ENCODE measurements around the gene CRBN. TPM values are rescaled to one million over a fixed set of nuclear protein-coding genes. Genes with fewer than 3 reads are reported as not detected.
A peak's percentile ranks its signal among the peaks of the same experiment; 100 is the strongest.

Gene CRBN
- total and polyA plus RNA-seq, 9 of the 15 experiments (the other 6 are each of a cell fraction or from before 2014, with no cell fraction given), result 40.8 to 331 (median 57.4) TPM

DNA sequence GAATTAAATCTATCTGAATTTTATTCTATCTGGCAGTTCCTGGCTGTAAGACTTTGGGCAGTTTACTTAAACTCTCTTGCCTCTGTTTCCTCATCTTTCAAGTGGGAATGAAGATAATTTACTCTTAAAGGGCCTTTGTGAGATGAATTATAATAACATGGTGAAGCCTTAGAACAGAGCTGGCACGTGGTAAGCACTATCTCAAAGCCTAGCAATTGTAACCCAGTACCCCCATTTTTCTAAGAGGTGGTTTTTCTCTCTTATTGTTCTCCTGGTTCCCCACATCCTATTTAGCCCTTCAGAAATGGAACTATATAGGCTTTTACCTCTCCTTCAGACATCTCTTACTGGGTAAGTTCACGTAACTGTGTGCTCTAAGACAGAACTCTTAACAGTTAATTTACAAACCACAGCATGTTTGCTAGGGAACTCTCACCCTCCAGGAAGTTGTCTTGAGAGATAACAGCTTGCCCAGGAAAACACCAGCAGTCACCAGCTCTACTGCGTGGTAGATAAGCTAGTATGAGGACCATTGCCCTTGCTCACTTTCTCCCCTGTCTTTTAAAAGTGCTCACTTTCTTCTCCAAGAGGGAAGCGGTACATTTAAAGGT, 12.3 kb upstream of the CRBN start (continued):
- TF ChIP-seq, protein P1, sequence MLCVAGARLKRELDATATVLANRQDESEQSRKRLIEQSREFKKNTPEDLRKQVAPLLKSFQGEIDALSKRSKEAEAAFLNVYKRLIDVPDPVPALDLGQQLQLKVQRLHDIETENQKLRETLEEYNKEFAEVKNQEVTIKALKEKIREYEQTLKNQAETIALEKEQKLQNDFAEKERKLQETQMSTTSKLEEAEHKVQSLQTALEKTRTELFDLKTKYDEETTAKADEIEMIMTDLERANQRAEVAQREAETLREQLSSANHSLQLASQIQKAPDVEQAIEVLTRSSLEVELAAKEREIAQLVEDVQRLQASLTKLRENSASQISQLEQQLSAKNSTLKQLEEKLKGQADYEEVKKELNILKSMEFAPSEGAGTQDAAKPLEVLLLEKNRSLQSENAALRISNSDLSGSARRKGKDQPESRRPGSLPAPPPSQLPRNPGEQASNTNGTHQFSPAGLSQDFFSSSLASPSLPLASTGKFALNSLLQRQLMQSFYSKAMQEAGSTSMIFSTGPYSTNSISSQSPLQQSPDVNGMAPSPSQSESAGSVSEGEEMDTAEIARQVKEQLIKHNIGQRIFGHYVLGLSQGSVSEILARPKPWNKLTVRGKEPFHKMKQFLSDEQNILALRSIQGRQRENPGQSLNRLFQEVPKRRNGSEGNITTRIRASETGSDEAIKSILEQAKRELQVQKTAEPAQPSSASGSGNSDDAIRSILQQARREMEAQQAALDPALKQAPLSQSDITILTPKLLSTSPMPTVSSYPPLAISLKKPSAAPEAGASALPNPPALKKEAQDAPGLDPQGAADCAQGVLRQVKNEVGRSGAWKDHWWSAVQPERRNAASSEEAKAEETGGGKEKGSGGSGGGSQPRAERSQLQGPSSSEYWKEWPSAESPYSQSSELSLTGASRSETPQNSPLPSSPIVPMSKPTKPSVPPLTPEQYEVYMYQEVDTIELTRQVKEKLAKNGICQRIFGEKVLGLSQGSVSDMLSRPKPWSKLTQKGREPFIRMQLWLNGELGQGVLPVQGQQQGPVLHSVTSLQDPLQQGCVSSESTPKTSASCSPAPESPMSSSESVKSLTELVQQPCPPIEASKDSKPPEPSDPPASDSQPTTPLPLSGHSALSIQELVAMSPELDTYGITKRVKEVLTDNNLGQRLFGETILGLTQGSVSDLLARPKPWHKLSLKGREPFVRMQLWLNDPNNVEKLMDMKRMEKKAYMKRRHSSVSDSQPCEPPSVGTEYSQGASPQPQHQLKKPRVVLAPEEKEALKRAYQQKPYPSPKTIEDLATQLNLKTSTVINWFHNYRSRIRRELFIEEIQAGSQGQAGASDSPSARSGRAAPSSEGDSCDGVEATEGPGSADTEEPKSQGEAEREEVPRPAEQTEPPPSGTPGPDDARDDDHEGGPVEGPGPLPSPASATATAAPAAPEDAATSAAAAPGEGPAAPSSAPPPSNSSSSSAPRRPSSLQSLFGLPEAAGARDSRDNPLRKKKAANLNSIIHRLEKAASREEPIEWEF (CRISPR knock-in tag; IDR thresholded peaks at IDR 0.05), result no peak
- TF ChIP-seq STAT5B (CRISPR knock-in tag; IDR thresholded peaks at IDR 0.05) (no peak), WHSC1 (IDR thresholded peaks at IDR 0.05; ENCODE audit: low read length) (no peak), EP300 (IDR thresholded peaks at IDR 0.05; ENCODE audit: low read length) (peak; percentile 70; the same call in 1 of the 2 replicates), SMARCC2 (IDR thresholded peaks at IDR 0.05; ENCODE audit: low read depth) (peak; percentile 35; the same call in 1 of the 2 replicates), TAL1 (IDR thresholded peaks at IDR 0.05) (peak; percentile 59), SMARCE1 (IDR thresholded peaks at IDR 0.05) (peak; percentile 44; the same call in 1 of the 2 replicates), KHSRP (IDR thresholded peaks at IDR 0.05) (no peak), DLX4 (CRISPR knock-in tag; IDR thresholded peaks at IDR 0.05) (no peak), ZNF717 (CRISPR knock-in tag; IDR thresholded peaks at IDR 0.05) (no peak), ZFP1 (CRISPR knock-in tag; IDR thresholded peaks at IDR 0.05) (no peak), ZNF449 (CRISPR knock-in tag; IDR thresholded peaks at IDR 0.05) (no peak), ZNF778 (CRISPR knock-in tag; IDR thresholded peaks at IDR 0.05) (no peak), NELFE (IDR thresholded peaks at IDR 0.05; ENCODE audit: insufficient read depth, insufficient read length) (no peak), USF1 (CRISPR knock-in tag; IDR thresholded peaks at IDR 0.05) (no peak), ZNF436 (CRISPR knock-in tag; IDR thresholded peaks at IDR 0.05) (no peak), NONO (IDR thresholded peaks at IDR 0.05; ENCODE audit: low read depth in 2 of 2, low read length in 1 of 2) (no peak), SIX5 (IDR thresholded peaks at IDR 0.05; ENCODE audit: borderline replicate concordance in 1 of 2, insufficient read depth in 1 of 2, low read depth in 1 of 2, low read length in 2 of 2) (no peak), MTF1 (CRISPR knock-in tag; IDR thresholded peaks at IDR 0.05; ENCODE audit: borderline replicate concordance) (no peak), RBM14 (IDR thresholded peaks at IDR 0.05; ENCODE audit: borderline replicate concordance, insufficient read depth, low read depth, low read length) (no peak)
- TF ChIP-seq, protein P2, sequence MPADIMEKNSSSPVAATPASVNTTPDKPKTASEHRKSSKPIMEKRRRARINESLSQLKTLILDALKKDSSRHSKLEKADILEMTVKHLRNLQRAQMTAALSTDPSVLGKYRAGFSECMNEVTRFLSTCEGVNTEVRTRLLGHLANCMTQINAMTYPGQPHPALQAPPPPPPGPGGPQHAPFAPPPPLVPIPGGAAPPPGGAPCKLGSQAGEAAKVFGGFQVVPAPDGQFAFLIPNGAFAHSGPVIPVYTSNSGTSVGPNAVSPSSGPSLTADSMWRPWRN (IDR thresholded peaks at IDR 0.05; ENCODE audit: low read depth), result no peak

Data from K562 (cell line).